CD4-positive, alpha-beta T cell treated with Interleukin-15 for 1 hour (primary cell): ENCODE data around the gene RASGRP4.
"Not testable (repeated sequence)": the region's sequence is repeated elsewhere in the genome, so short reads cannot be mapped to it uniquely, and the experiment has no call there.

Experiments
- DNase-seq: peaks from one replicate; pipeline ENCODE4 v3.0.0-alpha.2; 2020

Gene RASGRP4

DNA sequence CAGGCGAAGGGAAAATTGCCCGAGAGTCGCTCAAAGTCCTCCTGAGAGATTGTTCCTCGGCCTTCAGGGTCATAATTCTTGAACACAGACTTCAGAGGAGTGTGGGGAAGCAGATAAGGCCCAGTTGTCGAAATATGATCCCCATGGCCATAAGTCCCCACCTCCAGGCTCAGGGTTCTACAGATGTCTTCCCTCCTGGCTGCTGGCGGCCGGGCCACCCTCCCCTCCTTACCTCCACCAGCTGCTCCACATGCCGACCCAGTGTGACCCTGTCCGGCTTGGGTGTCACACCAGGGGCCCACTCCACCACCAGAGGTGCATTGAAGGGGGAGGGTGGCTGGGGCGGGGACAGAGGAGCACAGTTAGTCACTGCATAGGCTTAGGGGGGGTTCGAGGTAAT is 13.1 kb downstream of the RASGRP4 start:
- DNase-seq: no peak

DNA sequence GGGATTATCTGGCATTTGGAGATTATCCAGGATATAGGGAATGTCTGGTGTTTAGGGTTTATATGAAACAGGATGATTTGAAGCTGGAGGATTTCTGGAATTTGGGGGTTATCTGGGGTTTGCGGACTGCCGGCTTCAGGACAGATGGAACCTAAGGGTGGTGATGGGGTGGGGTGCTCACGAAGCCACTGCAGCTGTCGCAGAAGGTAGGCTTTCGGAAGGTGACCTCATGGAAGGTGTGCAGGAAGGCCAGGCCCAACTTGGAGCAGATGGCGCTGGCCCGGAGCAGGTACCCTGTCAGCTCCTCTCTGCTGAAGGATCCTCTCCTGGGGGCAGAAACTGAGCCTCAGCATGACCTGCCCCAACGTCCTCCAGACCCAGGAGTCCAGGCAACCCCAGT is 13.5 kb downstream of the RASGRP4 start:
- DNase-seq: no peak

DNA sequence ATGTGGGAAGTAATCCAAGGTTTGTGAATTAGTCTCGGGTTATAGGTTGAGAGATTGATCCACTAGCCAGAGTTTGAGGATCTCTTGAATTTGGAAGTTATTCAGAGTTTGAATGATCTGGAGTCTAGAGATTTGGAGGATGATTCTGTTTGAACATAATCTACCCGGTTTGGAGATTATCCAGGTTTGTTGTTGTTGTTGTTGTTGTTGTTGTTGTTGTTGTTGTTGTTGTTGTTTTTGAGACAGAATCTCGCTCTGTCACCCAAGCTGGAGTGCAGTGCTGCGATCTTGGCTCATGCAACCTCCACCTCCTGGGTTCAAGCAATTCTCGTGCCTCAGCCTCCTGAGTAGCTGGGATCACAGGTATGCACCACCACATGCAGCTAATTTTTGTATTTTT is 14.1 kb downstream of the RASGRP4 start:
- DNase-seq: not testable (repeated sequence)

DNA sequence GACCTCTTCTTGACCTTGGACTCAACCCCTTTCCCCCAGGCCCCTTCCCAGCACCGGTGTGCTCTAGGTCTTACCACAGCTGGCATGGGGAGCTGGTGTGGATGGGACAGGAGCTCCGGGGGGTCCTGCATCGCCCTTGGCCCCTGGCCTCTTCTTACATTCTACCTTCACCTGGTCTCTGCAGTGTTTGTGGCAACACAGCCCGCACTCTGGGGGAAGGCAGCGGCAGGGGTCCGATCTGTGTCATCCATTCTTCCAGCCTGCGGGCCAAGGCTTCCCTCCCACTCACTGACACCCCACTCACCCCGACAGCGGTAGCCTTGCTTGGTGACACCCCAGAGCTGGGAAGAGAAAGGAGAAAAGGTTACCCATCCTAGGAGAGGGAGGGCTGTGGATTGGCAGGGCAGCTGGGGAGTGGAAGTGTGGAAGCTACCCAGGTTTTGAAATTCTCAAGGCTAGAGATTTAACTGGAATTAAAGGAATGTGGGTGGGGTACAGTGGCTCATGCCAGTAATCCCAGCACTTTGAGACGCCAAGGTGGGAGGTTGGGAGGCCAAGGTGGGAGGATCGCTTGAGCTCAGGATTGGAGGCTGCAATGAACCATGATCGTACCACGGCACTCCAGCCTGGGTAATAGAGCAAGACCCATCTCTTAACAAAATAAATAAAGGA is 14.8 kb downstream of the RASGRP4 start:
- DNase-seq: no peak

DNA sequence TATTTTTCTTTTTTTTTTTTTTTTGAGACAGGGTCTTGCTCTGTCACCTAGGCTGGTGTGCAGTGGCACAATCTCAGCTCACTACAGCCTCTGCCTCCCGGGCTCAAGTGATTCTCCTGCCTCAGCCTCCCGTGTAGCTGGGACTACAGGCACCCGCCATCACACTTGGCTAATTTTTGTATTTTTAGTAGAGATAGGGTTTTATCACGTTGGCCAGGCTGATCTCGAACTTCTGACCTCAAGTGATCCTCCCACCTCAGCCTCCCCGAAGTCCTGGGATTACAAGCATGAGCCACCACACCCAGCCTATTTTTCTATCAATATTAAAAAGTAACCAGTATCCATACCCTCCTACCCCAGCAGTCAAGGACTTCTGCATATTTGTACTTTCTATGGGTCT is 15.6 kb downstream of the RASGRP4 start:
- DNase-seq: not testable (repeated sequence)

DNA sequence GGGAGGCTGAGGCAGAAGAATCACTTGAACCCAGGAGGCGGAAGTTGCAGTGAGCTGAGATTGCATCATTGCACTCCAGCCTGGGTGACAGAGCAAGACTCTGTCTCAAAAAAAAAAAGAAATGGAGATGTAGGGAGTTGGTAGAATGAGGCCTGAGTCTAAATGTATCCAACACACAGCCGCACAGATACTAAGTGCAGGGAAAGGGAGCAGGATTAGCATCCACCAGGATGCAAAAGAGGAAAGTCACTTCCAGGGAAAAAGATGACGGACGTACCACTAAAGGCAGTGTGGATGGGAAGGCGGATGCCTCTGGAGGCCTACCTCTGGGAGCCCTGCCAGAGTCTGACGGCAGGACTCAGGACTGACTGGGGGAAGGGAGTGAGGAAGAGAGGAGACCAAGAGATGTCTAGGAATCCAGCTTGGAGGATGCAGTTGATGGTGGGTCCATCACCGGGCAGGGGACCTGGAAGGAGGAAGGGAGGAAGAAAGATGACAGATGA is 16.3 kb downstream of the RASGRP4 start:
- DNase-seq: no peak

DNA sequence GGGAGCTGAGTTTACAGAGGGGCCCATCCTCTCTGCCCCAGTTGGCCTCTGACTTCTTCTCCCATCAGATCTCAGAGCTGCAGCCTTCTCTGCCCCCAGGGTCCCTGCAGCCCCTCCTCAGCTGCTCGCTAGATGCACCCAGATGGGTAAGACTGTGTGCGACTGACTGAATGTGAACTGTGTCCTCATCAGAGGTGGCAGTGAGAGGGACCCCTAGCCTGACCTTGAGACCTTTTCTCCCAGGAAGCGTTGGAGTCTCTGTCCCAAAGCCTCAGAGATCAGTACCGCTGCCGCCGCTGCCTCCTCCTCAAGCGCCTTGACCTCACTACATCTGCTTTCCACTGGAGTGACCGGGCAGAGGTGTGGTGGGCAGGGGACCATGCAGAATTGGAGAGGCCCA is 20.7 kb downstream of the RASGRP4 start:
- DNase-seq: no peak

DNA sequence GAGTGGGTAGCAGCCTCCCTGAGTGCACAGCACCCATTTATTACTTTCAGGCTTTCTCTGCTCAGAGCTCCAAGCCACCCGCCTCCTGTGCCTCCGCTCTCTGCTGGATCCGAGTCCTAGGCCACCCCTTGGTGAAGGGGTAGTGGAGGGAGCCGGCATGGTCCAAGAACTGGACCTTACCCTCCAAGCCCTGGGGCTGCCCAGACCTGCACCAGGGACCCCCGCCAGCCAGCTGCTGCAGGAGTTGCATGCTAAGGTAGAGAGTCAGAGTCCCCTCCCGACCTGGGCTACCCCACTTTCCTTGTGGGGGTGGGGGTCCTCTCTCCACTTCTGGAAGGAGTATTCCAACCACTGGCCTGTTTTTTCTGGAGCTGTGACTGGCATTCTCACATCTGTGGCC is 21.2 kb downstream of the RASGRP4 start:
- no peak for DNase-seq

DNA sequence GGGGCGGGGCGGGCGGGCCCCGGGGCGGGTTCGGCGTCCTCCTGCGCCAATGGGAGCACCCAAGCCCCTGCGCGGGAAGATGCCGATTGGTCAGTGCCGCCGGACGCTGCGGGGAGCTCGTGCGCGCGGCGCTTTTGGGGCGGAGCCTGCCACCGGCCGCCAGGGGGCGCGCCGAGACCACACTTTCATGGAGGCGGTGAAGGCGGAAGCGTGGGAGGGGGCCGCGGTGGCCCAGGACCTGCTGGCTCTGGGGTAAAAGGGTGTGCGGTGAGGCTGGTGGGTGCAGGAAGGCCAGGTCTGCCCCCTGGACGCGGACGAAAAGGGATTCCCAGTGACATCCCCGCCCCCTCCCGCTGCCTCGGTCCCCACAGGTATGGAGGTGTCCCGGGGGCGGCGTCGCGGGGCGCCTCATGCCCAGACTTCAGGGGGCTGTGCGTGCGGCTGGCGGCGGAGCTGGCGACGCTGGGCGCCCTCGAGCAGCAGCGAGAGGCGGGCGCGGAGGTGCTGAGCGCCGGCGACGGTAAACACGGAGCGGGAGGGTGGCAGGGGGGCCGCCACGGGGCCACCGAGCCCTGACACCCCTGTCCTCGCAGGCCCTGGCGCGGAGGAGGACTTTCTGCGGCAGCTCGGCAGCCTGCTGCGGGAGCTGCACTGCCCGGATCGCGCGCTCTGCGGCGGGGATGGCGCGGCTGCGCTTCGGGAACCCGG is 22.9 kb downstream of the RASGRP4 start, which contains the start of gene FAM98C:
FAM98C (plus strand) TSS at position 127 of the 708 bp plus-strand sequence; CDS start at position 188, 61 bp downstream.
- peak; percentile 98 for DNase-seq

DNA sequence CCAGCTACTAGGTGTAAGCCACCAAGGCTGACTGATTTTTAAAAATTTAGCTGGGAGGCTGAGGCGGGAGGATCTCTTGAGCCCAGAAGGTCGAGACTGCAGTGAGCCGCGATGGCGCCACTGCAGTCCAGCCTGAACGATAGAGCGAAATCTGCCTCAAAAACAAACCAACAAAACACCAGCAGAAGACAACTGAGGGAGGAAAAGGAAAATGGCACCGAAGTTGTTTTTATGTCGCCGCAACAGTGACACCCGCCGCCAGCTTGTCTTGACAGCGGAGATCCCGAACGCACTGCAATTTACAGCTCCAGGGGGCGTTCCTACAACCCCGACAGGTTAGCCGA is 23.4 kb downstream of the RASGRP4 start:
- no peak for DNase-seq

DNA sequence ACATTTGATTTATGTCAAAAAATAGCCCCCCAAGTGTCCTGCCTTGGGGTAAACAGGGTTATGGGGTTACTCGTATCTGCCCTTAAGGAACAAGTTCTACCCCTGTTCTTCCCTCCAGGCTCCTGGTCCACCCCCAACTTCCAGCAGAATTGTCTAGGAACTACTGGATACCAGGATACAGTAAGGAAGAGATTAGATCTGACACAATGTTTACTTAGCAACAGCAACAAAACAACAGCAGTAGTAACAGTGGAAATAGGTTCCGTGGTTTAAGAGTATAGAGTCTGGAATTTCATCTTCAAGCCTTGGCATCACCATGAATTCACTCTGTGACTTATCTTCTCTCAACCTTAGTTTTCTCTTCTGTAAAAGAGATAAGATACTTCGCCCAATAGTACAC is 24.9 kb downstream of the RASGRP4 start:
- DNase-seq: no peak

DNA sequence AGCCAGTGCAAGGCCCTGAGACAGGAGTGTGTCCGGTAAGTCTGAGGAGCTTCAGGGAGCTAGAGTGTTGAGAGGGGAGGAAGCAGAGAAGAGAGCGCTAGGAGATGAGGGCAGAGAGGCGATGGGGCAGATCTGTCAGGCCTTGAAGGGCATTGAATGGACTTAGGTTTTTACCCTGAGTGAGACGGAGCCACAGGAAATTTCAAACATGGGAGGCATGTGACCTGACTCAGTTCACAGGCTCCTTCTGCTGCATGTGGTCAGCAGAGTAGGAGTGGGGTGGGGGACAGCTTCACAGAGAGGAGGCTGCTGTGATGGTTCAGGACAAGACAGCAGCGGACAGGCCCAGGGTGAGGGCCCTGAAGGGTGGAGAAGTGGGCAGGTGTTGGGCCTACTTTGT is 25.7 kb downstream of the RASGRP4 start:
- no peak for DNase-seq

DNA sequence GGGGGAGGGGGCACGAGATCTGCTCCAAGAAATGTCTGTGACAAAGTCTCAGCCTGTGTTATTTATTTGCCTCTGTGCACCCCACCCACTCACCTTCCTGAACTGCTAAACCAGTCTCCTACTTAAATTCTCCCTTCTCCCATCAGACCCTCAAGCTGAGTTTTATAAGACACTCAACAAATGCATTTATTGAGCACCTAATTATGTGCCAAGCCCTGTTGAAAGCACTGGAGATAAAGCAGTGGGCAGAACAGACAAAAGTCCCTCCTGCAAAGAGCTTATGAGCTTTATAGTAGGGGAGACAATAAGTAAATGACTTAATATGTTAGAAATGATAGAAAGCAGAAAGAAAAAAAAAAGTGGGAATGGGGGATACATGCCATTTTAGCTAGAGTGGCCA is 26.5 kb downstream of the RASGRP4 start:
- DNase-seq: no peak

DNA sequence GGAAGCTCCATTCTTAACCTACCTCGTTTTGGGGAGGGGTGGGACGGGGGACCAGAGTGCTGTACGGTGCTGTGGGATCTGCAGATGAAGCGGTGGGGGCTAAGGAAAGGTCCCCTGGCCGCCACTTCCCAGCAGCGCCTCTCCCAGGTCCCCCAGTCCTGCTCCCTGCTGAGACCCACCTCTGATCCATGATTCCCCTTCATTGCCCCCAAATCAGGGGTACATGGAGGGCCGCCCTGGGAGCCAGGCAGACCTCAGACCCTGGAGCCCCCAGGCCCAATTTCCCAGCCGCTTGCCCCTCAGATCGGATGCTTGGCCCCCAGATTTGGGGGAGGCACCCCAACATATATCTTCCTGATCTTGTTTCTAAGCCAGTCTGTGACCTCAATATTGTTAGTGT is 26.9 kb downstream of the RASGRP4 start:
- no peak for DNase-seq

DNA sequence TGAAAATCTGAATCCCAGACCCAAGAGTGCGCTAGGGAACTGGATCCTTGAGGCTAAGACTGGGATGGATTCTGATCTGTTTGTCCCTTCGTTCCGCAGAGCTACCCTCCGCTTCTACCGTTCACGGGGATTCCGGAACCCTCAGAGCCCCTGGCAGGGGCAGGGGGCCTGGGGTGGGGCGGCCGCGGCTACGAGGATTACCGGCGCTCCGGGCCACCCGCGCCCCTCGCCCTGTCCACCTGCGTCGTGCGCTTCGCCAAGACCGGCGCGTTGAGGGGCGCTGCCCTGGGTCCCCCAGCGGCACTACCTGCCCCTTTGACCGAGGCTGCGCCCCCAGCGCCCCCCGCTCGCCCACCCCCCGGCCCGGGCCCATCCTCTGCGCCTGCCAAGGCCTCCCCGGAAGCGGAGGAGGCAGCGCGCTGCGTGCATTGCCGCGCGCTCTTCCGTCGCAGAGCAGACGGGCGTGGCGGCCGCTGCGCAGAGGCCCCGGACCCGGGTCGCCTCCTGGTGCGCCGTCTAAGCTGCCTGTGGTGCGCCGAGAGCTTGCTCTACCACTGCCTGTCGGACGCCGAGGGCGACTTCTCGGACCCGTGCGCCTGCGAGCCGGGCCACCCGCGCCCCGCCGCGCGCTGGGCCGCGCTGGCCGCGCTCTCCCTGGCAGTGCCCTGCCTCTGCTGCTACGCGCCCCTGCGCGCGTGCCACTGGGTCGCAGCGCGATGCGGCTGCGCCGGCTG is 30.5 kb downstream of the RASGRP4 start:
- peak; percentile 29 for DNase-seq

DNA sequence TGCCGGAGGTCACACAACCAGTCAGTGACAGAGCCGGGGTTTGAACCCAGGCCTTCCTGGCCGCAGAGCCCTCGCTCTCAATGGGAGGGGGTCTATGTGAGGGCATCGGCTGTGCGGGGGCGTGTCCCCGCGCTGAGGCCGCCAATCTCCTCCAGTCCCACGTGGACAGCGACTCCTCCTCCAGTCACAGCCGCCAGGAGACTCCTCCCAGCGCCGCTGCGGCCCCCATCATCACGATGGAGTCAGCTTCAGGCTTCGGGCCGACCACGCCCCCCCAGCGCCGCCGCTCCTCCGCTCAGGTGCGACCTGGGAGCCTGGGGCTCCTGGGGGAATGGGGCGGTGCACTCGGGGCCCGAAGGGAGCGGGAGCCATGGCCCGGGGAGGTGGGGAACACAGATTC is 31.5 kb downstream of the RASGRP4 start:
- peak; percentile 78 for DNase-seq

DNA sequence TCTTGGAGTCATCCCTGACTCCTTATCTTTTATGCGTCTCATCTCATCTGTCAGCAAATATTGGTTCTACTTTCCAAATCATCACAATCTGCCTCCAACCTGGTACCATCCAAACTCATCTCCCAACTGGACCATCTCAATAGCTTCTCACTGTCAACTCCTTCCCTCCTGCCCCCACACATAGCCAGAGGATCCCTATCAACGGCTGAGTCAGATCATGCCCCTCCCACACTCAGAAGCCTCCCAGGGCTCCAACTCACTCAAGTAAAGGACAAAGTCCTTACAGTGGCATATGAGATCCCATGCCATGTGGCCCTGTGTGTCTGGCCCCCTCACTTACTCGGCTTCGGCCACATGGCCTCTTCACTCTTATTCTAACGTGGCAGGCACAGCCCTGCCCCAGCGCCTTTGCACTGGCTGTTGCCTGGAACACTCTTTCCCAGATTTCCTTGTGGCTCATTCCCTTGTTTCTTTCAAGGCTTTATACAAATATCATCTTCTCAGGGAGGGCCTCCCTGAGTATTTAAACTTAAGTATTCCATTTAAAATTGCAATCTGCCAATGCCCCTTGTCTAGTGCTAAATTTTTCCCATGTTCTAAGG is 33.2 kb downstream of the RASGRP4 start:
- DNase-seq: no peak

DNA sequence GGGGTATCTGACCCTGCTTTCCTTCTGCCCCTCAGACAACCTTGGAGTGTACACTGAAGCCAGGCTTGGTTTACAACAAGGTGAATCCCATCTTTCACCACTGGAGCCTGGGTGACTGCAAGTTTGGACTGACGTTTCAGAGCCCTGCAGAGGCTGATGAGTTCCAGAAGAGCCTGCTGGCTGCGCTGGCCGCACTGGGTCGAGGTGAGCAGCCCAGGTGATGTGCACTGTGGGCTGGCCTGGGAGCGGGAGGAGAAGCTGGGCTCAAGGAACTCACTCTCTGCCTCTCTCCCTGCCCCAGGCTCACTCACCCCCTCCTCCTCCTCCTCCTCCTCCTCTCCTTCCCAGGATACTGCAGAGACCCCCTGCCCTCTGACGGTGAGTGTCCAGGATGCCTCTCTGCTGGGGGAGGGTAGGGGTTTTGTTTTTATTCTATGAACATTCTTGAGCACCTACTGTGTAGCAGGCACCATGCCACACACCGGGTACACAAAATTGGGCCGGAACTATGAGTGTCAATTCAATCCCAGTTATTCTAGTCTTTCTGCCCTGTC is 34.0 kb downstream of the RASGRP4 start:
- no peak for DNase-seq

DNA sequence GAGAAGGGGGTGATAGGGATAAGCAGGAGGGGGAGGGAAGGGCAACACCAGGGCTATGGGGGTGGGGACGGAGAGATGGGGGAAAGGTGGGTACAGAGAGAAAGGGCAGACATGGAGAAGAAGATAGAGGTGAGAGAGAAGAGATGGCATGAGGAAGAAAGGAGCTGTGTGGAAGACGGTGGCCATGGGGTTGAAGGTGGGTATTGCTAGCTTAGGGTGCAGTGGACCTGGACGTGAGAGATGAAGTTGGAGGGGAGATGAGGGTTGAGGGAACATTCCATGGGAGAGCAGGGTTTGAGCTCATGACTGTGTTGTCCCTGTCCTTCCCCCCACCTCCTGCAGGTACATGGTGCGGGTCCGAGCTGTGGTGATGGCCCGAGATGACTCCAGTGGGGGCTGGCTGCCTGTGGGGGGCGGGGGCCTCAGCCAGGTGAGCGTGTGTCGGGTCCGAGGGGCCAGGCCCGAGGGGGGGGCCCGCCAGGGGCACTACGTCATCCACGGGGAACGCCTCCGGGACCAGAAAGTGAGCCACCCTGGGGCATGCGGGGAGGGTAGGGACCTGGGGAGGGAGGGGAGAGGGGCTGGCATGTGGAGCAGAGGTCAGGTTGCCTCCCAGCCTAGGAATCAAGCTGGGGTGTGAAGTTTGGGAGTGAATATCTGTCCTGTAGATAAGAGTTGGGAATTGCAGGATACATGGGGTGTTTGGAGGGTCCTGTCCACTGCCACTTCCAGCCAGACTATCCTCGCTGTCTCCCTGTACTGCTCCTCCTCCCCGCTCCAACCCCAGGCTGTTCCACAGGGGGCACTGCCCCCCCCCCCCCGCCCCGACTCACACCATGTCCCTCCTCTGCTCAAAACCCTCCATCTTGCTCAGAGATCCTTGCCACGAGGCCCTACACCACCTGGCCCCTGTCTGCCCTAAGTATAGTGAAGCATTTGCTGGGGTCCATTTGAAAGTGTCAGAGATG is 35.8 kb downstream of the RASGRP4 start:
- DNase-seq: no peak

DNA sequence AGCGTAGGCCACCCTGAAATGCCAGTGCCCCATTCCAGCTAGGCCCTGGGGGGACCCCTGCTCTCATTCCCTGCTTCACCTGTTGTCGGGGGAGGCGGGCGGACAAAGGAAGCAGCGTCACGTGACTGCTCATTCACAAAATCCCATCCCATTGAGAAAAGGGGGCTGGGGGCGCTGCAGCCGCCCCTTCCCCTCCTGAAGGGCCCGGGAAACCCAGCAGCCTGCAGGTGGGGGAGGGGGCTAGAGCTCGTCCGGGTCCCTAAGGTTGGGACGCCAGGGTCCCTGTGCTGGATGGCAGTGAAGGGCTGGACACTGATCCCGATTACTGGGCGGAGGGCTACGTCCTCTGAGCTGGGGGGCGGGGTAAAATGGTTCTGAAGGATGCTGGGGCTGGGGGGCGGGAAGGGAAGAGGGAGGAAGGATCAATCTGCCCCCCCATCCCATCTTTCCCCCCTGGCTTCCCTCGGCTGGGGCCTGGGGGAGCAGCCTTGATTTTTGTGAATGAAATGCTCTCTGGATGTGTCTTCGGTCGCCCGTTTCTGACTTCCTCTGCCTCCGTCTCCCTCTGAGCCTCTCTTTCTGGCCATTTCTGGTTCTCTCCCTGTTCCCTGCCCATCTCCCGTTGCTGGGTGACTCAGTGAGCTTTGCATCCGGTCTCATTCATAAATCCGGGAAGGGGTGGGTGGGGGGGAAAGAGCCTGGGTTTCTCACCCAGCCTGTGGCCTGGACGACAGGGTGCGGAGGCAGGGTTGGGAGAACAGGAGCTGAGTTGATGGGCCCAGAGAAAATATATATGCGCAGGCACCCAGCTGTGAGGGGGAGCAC is 36.7 kb downstream of the RASGRP4 start:
- DNase-seq: no peak
